HG03196 (cell line): ENCODE measurements around the gene DGCR6L.
"Not testable (repeated sequence)": the region's sequence is repeated elsewhere in the genome, so short reads cannot be mapped to it uniquely, and the experiment has no call there.

Source experiments
- ATAC-seq: cut with Tn5 transposase; IDR thresholded peaks from one replicate; pipeline ENCODE4 v1.9.1; 2021; ENCODE audit not compliant: unreplicated experiment

DGCR6L gene

DNA sequence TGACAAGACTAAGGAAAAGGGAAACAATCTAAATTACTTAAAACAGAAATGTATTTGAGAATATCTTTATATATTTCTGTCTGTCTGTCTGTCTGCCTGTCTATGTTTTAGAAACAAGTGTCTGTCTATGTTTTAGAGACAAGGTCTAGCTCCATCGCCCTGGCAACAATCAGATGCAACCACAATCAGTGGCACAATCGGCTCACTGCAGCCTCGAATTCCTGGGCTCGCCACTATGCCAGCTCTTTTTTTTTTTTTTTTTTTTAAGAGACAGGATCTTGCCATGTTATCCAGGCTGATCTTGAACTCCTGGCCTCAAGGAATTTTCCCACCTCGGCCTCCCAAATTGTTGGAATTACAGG lies 8.7 kb upstream of the DGCR6L start:
- ATAC-seq: not testable (repeated sequence)

DNA sequence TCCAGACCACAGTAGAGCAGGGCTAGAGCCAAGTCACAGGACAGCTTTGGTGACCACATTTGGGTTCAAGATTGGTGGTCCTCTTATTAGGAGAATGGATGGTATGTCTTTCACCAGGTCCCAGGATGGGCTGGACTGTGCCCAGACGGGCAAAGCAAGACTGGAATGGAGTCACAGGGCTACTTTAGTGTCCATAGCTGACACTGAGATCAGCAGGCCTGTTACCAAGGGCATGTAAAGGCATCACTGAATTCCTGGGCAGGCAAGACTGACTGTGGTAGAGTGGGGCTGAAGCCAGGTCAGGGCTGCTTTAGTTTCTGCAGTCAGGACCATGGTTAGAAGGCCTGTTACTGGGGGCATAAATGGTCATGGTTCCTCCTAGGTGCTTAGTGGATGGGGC lies 6.1 kb upstream of the DGCR6L start:
- not testable (repeated sequence) for ATAC-seq

DNA sequence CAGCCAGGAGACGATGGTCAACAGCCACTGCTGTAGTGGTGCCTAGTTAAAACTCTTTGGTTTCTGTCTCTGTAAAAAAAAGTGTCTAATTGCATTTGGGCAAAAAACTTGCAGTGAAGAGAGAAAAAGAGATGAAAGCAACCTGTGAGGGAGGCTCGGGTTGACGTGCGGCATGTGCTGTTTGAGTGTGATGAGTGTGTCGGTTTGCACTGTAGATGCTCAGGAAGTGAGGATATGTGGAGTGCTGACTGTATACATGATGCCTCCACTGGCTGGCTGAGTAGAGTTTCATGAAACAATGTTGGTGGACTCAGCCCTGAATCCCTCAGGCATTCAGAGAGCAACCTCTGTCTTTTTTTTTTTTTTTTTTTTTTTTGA lies 4.3 kb upstream of the DGCR6L start:
- ATAC-seq: no peak

DNA sequence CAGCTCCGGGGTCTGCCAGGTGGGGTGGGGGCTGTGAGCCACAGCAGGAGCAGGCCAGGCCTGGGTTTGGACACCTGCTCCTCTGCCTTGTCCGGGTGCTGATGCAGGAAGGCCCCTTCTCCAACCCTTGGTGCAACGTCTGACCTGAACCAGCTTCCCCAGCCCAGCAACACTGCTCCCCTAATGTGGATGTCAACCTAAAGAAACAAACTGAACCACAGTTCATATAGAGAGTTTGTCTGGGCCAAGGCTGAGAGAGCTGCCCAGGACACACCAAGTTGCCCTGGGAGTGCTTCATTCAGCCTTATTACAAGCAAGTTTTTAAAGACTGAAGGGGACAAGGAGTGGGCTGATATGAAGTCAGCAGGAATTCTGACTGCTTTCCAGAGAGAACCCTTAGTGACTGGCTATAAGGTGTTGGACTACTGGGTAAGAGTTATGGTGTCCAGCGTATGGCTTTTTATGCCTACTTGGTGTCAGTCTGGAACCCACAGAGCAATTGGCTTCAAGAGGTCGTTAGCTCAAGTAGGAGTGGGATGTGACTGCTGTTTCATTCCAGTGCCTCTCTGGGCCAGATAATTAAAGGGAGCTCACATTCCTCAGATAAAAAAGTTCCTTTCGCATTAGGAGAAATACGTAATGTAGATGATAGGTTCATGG lies 1.8 kb upstream of the DGCR6L start:
- not testable (repeated sequence) for ATAC-seq

DNA sequence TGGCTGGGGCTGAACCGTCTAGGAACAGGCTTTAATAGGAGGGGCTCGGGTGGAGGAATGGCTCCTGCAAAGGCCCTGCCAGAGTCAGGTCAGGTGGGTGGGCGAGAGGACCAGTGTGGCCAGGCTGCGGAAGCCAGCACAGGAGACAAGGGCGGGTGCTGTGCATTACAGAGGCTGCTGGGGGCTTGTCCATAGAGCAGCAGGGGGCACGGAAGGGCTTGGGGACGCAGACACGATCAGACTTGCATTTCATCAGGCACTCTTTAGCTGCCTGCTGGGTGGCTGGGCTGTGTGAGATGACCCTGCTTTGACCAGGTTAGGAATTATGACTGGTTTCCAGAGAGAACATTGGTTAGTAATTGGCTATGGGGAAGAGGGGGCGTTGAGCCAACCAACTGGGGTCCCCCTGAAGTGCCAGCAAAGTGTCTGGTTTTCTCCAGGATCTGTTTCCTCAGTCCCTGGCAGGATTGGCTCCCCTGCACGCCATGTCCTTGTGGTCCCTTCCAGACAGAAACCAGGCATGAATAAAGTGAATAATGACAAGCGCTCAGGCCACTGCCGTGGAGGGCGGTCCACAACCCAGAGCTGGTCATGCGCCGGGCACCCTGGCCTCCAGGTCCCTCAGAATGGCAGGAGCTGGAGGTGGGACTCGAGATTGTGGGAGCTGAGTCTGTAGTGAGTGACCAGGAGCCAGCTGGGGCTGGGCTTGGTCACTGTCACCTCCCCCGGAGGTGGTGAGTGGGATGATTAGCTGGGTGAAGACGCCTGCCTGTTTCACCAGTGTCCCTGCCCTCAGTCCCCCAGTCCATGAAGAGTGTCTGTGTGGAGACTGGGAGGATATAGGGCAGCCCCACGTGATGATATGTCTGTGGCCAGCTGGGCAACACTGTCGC lies 1.0 kb upstream of the DGCR6L start:
- ATAC-seq: peak; percentile 11

DNA sequence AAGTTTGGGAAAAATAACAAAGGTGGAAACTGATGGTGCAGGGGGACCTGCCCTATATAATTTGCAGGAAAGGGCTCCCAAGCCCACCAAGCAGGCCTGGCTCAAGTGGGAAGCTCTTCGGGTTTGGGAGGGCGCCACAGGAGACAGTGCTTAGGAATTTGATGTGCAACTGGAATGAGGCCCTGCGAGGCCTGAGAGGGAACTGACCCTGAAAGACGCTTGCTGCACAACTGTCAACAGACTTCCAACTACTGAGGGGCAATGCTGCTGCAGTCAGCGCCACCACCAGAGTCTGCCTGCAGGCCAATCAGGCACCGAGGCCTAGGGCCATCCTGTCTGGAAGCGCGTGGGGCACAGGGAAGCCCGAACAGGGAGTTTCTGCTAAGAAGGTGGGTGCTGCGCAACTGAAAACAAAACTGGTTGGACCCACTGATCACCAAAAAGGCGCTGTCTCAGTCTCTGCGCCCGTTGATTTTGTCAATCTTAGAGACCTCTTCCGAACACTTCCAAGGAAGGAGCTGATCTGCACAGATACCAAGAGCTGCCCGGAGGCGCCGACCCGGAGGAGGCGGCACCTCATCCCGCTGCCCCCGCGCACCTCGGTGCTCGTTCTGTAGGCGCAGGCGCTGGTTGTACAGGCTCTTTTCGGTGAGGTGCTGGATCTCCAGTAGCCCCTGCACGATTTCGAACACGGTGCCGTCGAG lies 667 bp downstream of the DGCR6L start:
- peak; percentile 4 for ATAC-seq

DNA sequence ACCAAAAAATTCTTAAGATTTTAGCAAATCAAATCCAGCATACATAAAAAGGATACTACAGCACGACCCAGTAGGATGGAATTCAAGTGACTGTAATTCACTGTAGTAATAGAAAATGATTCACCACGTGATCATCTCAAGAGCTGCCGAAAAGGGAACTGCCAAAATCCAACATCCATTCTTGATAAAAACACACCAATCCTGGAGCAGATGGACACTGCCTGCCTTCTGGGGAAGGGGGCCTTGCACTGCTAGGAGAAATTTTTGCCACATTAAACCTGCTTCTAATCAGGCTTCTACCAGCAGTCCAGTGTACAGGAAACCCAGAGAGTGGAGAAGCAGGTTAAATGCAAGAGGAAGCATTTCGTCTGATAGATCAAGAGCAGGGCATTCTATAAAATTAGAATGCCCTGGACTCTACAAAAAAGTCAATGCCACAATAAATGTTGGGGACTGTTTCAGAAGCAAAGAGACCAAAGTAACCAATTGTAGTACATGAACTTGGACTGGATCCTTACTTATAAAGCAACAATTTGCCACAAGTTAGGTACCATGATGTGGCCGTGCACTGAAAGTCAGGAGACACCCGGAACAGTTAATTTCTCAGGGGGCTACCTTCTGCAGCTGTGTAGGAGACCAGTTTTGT lies 1.7 kb downstream of the DGCR6L start:
- ATAC-seq: not testable (repeated sequence)

DNA sequence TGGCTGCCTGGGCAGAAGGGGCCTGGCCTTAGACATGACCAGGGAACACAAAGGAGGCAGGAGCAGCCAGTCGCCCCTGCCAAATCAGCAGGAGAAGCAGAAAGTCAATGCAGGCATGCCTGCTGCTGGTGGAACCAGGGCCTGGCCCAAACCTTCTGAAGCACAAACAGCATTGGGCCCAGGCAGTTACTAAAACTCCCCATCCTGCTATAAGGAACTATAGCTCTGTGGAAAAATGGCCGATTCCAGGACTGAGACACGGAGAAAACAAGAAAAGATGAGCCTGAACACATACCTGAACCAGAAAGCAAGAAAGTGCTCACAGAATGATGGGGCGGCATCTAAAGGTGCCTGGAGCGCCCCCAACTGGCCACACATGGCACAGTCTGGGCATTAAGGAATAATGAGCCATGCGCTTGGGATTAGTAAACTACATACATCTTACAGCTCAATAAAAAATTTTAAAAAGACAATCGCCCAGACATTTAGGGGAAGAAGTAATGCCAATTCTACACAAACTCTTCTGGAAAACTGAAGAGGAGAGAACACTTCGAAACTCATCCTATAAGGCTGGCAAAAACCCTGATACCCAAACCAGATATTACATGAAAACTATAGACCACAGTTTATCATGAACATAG lies 2.3 kb downstream of the DGCR6L start:
- ATAC-seq: not testable (repeated sequence)

DNA sequence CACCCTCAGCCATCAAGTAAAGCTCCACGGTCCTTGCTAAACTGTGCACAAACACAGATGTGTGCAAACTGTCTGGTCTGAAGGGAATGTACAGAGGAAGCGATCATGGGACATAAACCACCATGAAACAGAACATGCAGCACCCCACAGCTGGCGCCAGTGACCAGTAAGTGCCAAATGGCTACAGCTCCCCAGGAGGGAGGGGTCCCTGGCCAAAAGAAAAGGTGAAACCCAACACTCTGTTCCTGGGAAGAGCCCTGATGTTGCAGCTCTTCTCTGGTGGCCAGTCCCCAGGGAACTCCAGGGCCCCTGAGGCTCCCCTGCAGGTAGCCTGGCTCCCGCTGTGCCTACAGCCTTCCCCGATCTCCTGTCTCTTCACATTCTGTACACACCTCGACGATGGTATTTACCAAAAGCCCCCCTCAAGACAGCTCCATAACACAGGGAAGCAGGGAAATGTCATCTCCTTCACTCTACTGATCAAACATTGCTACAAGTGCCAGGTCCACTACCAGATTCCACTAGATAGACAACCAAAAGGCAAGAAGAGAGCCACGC lies 2.9 kb downstream of the DGCR6L start:
- no peak for ATAC-seq

DNA sequence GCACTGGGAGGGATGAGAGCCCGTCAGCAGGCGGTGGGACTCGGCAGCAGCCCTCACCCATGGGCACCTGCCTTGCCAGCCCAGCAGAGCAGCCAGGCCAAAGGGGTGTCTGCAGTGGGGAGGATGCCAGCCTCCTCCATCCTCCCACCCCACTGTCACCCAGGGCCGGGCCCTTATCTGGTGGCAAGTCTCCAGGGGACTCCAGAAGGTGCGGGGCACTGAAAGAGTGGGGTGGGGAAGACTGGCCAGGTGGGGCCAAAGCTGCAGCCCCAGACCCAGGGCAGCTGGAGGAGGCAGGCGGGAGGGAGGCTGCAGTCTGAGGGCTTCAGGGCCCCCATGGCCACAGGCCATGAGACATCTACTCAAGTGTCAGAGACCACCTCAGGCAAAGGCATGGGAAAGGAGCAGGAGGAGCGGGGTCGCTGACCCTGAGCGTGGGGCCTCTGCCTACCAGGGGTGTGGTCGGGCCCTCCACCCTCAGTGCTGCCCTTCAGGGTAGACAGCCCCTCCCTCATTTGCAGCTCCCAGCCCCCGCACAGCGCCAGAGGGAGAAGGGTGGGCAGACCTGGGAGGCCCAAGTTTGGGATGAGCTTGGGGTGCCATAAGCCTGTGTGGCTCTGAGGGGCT lies 3.5 kb downstream of the DGCR6L start:
- no peak for ATAC-seq

DNA sequence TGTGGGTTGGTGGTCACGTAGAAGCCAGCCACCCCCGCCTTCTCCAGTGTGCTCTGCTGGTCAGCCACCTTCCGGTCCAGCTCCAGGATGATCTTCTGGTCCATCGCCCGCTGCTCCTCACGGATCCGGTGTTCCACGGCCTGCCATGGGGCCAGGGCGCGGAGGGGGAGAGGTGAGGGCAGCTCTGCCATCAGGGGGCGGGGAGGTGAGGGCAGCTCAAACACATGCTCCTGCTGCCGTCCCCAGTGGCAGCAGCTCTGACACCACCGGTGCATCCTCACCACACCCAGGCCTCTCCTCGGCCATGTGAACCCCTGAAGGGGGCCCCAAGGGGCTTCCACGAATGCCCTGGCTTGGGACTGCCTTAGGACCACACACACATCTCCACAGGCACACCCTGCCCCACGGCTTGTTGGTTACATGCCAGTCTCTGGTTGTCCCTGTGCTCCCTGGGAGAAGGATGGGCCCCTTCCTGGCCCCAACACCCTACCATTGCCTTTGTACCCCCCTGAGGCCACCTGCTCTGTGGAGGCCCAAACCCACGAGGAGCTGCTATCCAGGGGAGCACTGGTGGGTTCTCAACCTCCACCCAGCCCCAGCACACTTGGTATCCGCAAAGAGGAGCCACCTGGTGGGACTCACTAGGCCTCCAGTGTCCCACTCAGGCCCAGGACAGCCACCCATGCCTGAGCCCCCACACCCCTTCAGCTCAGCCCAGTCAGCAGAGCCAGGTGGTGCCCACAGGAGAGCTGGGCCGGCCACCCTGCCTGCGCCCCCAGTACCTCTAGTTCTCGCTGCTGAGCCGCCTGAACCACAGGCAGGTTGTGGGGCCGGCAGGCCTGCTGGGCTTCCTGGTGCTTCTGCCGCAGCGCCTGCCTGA lies 4.3 kb downstream of the DGCR6L start:
- no peak for ATAC-seq

DNA sequence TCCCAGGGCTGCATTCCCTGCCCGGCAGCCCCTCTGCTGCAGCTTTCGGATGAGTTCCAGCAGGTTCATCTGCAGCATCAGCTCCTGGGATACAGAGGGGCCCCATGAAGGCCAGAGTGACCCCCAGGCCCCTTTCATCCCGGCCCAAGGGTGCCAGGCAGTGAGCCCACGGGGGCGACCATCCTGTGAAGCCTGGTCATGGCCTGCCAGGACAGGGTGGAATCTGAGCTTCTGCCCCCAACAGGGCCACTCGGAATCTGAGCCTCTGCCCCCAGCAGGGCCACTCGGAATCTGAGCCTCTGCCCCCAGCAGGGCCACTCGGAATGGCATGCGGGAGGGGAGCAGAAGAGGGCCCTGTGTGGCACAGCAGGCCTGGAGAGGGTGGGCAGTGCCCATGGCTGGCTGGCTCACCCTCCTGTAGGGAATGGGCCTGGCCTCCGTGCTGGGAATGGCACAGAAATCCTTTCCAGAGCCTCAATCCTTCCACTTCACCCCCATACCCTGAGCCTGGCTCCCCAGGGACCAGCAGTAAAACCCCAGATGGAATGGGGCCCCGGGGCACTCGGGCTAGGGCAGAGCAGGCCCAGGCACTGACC lies 5.0 kb downstream of the DGCR6L start:
- ATAC-seq: not testable (repeated sequence)

DNA sequence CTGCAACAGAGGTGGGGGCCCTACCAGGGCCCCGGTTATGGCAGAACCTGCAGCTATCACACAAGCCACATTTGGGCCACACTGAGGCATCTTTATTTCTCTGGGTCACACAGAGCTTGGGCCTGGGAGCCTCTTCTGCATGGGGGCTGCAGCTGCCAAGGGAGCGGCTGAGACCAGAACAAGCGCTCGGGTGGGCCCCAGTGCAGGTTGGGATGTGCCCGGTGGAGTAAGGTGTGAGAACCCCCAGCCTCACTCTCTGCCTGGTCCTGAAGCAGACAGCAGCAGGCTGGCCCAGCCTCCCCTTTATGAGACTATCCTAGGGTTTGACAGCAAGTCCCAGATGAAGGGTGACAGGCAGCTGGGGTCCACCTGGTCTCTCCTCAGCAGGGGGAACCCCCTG lies 5.7 kb downstream of the DGCR6L start:
- not testable (repeated sequence) for ATAC-seq

DNA sequence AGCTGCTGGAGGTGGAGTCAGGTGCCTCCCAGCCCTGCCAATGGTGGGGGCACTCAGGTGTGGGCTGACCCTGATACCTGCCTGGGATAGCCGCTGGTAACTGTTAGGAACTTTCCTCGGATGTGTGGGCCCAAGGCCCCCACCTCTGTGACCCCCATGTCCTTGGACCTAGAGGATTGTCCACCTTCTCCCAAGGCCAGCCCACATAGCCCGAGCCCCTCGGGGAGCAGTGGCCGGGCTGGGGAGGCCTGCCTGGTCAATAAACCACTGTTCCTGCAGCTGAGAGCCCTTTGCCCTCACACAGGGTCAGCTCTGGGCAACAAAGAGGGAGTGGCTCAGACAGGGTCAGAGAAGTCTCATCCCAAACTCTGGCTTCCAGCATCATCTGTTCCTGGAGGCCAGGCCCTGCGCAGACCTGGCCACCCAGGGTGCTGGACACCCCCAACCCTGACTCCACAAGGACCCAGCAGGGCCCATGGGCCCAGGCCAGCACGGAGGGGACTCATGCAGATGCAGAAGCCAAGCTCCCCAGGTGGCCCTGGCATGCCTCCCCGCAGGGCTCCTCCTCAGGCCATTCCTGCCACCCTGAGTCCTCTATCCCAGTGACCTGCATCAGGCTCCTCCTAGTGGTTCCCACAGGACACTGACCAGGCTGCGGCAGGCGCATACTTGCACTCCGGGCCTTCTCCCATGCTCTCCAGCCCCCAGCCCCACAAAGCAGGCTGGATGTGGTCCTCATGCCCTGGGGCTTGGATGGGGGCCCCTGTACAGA lies 6.4 kb downstream of the DGCR6L start:
- not testable (repeated sequence) for ATAC-seq

DNA sequence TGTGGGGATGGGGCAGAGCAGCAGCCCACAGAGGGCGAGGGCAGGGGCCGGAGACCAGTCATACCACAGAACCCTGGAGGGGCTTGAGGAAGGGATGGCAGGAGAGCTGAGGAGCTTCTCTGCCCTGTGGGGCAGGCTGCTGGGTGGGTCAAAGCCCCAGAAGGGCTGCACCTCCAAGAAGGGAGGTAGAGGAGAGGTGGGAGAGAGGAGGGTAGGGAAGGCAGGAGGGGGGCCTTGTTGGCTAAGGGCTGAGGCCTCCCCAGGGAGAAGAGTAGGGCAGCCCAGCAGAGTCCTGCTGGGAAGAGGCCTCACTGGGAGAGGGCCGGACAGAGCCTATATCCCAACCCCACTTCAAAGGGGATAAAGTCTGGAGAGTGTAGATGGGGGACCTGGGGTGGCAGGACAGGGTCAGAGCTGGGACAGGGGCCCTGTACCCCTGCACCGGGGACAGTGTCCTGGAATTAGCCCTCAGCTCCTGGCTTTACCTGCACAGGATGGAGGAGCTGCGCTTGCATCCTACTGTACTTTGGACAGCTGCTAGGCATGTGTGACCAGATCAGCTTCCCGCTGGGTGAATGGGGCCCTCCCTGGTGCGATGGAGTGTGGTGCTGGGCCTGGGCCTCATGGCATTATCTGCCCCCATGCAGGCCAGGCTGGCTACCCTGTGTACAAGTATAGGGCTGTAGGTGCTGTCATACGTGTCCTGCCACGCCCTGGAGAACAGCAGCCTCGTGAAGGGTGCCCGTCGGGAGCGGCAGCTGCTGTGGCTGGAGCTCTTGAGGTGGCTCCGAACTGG lies 7.3 kb downstream of the DGCR6L start:
- no peak for ATAC-seq

DNA sequence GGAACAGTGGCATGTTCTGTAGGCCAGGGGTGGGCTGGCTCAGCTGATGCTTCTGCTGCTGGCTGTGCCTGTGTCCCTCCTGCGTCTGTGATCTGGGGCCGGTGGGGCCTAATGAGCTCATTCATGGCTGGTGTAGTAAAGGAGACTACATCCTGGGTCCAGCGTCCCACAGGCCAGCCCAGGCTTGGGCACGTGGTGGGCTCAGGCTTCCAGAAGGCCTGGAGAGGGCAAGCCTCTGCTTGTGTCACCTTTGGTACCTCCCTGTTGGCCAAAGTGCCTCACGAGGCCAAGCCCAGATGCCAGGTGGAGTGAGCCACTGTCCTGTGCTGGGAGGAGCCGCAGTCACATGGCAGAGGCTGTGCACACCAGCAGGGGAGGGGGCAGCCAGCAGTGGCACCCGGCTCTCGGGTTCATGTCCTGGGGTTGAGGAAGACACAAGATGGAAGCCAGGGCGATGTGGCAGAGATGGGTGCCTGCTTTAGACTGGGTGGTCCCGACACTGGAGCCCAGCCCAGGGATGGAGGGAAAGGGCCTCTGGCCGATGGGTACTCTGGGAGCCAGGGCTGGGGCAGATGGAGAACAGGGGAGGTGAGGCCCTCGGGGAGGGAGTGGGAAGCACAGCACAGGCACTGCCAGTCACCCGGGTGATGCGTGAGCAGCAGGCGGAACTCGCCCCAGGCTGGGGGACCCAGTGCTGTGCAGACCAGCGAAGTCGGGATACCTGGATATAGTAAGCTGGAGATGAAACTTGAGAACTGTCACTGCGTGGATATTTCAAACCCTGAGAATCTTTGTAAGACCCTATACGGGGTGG lies 8.4 kb downstream of the DGCR6L start:
- ATAC-seq: not testable (repeated sequence)
